ENCODE data around the gene SMIM45.

DNA sequence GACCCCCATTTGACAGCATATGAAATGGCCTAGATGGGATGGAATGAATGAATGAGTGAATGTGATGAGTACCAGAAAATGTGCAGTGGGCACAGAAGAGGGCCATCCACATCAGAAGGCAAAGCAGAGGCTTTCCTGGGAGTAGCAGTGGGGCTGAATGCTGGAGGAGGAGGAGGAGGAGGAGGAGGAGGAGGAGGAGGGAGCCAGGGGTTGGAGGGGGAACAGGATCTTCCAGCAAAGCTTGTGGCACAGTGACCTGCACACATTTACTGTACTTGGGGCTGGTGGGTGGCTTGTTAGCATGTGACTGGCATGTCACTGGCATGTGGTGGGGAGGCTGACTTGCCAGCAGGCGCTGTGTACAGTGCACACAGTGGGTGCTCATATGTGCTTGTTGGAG, 26.8 kb downstream of the SMIM45 start:
- no peak for TF ChIP-seq ZNF274 (IDR thresholded peaks at IDR 0.05; ENCODE audit: low read depth, low read length)
- no peak for TF ChIP-seq SUZ12 (IDR thresholded peaks at IDR 0.05; ENCODE audit: extremely low read depth, insufficient read depth, insufficient read length)
- no peak for TF ChIP-seq YY1 (IDR thresholded peaks at IDR 0.05; ENCODE audit: insufficient read depth, insufficient read length)

Measured in NT2/D1 (cell line).